Measurements from ENCODE around the gene RXFP2. TPM values are rescaled to one million over a fixed set of nuclear protein-coding genes. Genes with fewer than 3 reads are reported as not detected.

Gene RXFP2
- total and polyA plus RNA-seq, 2 of the 8 experiments (the other 6 are each of a cell fraction or from before 2014, with no cell fraction given) = not detected

DNA sequence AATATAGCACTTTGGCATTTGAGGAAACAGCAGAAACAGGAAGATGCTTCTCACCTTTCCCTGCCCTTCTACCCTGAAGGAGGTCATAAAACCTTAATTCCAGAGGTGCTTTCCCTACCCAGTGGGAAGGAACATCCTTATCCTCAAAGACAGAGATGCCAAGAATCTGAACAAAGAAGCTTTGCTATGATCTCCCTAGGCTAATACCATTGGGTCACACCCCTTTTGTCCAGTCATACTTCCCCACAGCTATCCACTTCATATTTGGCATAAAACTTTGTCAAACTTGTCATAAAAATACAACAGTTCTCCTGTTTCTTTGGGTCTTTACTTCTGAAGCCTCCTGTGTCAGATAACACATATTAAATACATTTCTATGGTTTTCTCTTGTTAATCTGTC lies 21.7 kb upstream of the RXFP2 start:
- Histone ChIP-seq H3K27ac (ENCODE audit: low read depth, low read length) (no peak overlapping the region), H3K79me2 (ENCODE audit: control insufficient read depth in 1 of 2, insufficient read depth in 2 of 2, low read length in 2 of 2) (no peaks in the 10 kb centered on the region), H3K9ac (replicated peaks in 1 of 4; ENCODE audit: extremely low read depth in 1 of 4, low read depth in 3 of 4, low read length in 3 of 4) (no peak overlapping the region), H3K23me2 (ENCODE audit: low read depth, low read length) (no peaks in the 10 kb centered on the region), H2BK15ac (ENCODE audit: low read length) (no peak overlapping the region), H3K4me1 (replicated peaks in 1 of 4; ENCODE audit: control insufficient read depth in 3 of 4, insufficient read depth in 4 of 4, low read length in 3 of 4) (no peaks in the 10 kb centered on the region), H4K20me1 (replicated peaks in 1 of 2; ENCODE audit: control insufficient read depth in 1 of 2, insufficient read depth in 2 of 2, low read length in 2 of 2) (no peaks in the 10 kb centered on the region), H4K8ac (ENCODE audit: extremely low read depth, insufficient read depth, low read length) (no peak overlapping the region), H3K4ac (replicated peaks; ENCODE audit: insufficient read length, low read depth, low read length) (no peak overlapping the region), H3K56ac (replicated peaks; ENCODE audit: insufficient read length, low read depth, low read length) (no peak overlapping the region), H3K23ac (ENCODE audit: insufficient read length) (no peak overlapping the region), H3K27me3 (replicated peaks in 1 of 4; ENCODE audit: control insufficient read depth in 3 of 4, extremely low read depth in 1 of 4, insufficient read depth in 3 of 4, low read length in 3 of 4) (no peaks in the 10 kb centered on the region), H2BK5ac (ENCODE audit: low read depth, low read length) (no peak overlapping the region), H4K5ac (ENCODE audit: insufficient read length, low read depth, low read length) (no peak overlapping the region), H2AFZ (ENCODE audit: low read length) (no peak overlapping the region), H3K79me1 (ENCODE audit: low read depth, low read length) (no peaks in the 10 kb centered on the region), H2BK120ac (replicated peaks; ENCODE audit: low read depth, low read length) (no peak overlapping the region), H3K9me3 (ENCODE audit: insufficient read depth in 2 of 2, low read depth in 1 of 2, low read length in 1 of 2) (no peaks in the 10 kb centered on the region), H3K18ac (ENCODE audit: extremely low read depth, low read length) (no peak overlapping the region), H4K91ac (replicated peaks; ENCODE audit: insufficient read length, low read length) (no peak overlapping the region), H3K14ac (ENCODE audit: insufficient read length) (no peak overlapping the region), H2BK12ac (ENCODE audit: low read depth, low read length) (no peak overlapping the region), H3K4me3 (ENCODE audit: extremely low read depth in 1 of 4, insufficient read depth in 2 of 4, low read depth in 3 of 4, low read length in 4 of 4) (no peak overlapping the region), H3K36me3 (ENCODE audit: control insufficient read depth in 2 of 4, insufficient read depth in 4 of 4, low read length in 3 of 4) (no peaks in the 10 kb centered on the region), H2BK20ac (ENCODE audit: low read length) (no peak overlapping the region), H3K4me2 (ENCODE audit: insufficient read depth in 1 of 2, low read depth in 2 of 2, low read length in 2 of 2) (no peak overlapping the region), H2AK5ac (ENCODE audit: low read depth, low read length) (no peak overlapping the region)
- FAIRE-seq (no peak), DNase-seq (ENCODE audit: low read depth in 1 of 2, low spot score in 2 of 2) (no peak)
- ChIA-PET CTCF (ENCODE audit: partially characterized antibody) (no interaction called here), POLR2A (ENCODE audit: partially characterized antibody) (no interaction called here)
- TF ChIP-seq BCL11A (IDR thresholded peaks at IDR 0.05; ENCODE audit: low read depth in 2 of 2, low read length in 2 of 2) (no peak), SP4 (IDR thresholded peaks at IDR 0.05; ENCODE audit: low read length) (no peak), RBBP5 (IDR thresholded peaks at IDR 0.05; ENCODE audit: borderline replicate concordance, low read depth, low read length) (no peak), SIX5 (IDR thresholded peaks at IDR 0.05; ENCODE audit: low read depth, low read length) (no peak), NRF1 (IDR thresholded peaks at IDR 0.05; ENCODE audit: low read depth, low read length) (no peak), TAF1 (IDR thresholded peaks at IDR 0.05; ENCODE audit: low read depth, low read length) (no peak), RNF2 (IDR thresholded peaks at IDR 0.05; ENCODE audit: borderline replicate concordance, low read depth, low read length, missing control alignments, poor library complexity, severe bottlenecking) (no peak), ASH2L (IDR thresholded peaks at IDR 0.05; ENCODE audit: low read length) (no peak), HDAC6 (IDR thresholded peaks at IDR 0.05; ENCODE audit: low read depth, low read length) (no peak), TAF7 (optimal IDR thresholded peaks at IDR 0.05; ENCODE audit: borderline replicate concordance, low read depth, low read length) (no peak), TEAD4 (IDR thresholded peaks at IDR 0.05; ENCODE audit: low read depth, low read length) (no peak), POU5F1 (IDR thresholded peaks at IDR 0.05; ENCODE audit: low read depth, low read length) (no peak), SRF (IDR thresholded peaks at IDR 0.05; ENCODE audit: low read depth, low read length) (no peak), POLR2AphosphoS5 (IDR thresholded peaks at IDR 0.05; ENCODE audit: low read depth, low read length) (no peak)
- TF ChIP-seq, protein P1, sequence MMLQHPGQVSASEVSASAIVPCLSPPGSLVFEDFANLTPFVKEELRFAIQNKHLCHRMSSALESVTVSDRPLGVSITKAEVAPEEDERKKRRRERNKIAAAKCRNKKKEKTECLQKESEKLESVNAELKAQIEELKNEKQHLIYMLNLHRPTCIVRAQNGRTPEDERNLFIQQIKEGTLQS (IDR thresholded peaks at IDR 0.05; ENCODE audit: insufficient read depth, low read depth, low read length) = no peak
